ENCODE data around the gene MME.

MME gene

DNA sequence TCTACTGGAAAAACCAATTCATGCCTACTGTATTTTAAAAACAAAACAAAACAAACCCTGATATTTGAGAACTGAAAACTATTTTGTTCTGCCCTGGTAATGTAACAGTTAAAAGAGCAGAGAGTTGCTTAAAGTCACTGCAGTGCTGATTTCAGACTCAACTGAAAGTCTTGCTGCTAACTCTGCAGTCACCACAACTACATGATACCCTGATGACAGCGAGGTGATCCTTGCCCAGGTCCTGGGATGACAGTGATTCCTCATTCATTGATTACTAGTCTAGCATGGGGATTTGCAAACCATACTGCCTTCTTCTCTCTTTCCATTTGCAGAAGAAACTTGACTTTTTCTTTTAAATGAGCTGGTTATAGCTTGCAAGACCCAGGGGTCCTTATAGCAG lies 67.5 kb downstream of the MME start:
- DNase-seq (ENCODE audit: low spot score), result no peak

DNA sequence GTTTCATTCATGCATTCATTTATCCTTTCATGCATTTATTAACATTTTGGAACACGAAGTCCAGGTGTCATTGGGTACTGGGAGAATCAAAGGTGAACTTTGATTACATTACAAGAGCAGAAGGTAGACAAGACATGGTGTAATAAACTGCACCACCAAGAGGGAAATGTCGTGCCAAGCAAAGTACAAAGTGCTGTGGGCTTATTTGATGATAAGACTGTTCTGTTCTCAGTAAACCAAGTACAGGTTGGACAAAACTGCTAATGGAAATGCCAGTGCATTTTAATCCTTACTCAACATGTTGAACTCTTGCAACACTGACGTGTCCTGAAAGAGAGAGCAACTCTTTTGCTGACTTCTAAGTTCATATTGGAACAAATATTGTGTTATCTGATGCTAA lies 69.4 kb downstream of the MME start:
- DNase-seq (ENCODE audit: low spot score), result no peak

DNA sequence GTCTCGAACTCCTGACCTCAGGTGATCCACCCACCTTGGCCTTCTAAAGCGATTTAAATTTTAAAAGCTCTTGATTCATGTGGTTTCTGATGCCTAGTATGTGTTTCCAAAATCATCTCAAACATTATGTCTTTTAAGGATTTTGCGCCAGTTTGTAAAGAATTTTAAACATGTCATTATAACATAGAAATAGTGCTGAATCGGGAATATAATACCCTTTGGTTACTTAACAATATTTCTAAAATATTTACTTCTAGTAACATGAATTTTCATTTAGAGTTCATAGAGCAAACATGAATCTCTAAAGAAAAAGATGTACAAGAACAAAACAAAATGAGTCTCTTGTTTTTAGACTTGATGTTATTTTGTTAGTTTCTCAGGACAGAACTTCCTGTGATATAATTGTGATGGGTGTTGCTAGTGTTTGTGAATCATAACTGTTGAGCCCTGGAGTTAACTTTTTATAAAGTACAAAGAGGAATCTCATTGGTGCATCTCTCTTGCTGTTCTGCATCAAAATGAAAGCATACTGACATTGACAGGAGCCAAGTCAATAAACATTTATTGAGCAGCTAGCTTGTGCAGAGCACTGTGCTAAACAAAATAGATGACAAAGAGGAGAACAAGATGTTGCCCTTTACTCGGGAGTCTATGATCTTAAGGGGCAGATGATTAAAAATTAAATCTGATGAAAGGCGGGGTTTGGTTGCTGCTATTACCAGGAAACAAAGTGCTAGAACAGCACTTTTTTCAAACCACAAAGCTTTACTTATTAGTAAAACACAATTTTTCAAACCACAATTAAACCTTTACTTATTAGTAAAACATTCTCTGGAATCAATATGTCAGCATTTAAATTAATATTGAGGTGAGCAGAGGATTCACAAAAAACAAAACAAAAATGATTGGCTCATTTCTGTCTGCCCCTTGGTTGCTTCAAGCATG lies 73.4 kb downstream of the MME start:
- no peak for DNase-seq (ENCODE audit: low spot score)

DNA sequence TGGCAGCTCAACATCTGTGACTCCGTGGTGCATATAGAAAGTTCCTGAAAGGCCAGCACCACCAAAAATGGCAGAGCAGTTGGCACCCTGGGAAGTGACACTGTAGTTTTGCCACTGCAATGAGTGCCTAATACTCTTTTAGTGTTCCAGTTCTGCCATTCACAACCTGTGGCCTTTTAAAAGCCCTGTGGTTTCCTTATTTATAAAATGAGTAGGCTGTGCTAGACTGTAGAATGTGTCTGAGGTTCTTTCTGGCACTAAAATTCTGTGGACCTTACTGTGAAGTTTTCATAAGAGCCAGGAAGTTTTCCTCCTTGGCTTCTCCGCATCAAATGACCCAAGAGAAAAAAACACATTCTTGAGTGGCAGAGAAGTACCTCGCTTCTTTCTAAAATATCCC lies 74.1 kb downstream of the MME start:
- no peak for DNase-seq (ENCODE audit: low spot score)

DNA sequence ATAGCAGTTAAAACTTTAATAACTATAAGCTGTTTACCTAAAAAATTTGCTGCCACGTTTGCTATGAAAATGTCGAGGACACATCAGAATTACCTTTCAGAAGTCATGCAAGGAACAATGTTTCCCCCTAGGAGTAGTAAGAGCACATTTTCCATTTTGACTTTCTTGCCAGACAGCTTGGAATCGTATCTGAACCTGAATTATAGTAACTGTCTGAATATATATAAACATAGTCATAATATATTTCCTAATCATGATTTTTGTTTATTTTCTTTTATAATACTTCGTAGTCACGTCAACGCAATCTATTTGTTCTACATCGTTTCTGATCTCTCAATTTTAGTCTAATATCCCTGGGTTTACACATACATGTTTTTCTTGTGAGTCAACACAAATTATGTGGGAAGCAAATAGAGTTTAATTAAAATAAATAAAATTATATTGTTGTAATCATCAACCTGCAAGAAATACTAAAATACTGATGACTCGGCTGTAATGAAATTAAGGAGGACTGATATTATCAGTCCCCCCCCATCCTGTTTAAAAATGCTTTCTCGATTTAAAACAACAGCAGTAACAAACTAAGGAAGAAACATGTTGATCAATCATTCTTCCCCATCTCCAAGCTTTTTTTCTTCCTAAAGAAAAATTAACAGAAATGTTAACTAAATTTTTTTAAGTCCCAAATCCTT lies 78.4 kb downstream of the MME start:
- DNase-seq (ENCODE audit: low spot score), result no peak

DNA sequence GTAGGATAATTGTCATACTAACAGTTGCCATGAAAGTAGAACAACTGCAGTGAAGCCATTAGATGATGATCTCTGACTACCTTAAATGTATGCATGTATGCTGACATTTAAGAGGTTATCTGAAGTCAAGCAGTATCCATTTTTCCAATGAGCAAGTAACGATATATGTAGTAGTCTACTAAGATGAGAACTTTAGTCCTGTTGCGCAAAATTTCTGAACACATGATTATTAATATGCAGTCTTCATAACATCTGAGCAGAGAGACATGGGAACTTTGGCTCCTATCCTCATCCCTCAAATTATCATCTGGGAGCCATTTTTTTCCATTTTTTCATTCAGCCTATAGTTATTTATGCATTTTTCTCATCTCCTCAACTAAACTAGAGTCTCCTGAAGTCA lies 79.2 kb downstream of the MME start:
- DNase-seq (ENCODE audit: low spot score), result no peak

DNA sequence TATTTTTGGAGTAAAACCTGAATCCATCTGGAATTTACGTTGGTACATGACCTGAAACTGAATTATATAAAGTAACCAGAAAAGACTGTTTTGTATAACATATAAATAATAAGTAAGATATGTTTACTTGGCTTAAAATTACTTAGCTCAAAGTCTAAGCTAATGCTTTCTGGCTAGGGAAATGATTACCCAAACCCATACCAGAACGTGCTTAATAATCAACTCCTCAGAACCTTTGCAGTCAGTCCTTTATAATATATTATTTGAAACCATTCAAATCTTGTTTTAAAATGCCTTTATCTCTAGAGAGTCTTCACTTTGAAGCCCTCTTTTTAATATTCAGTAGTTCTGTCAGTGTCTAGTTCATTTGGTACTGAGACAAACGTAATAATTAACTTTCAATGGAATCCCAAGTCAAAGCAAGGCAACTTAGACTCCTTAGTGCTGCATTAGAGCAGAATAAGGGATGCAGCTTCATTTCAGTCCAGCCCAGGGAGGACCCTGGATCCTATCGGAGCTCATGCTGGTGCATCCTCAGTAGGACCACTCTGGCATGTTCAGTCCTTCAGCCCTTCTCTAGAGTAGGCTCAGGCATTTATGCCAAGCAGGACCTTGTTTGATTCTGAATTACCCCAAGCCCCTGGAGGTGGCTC lies 81.6 kb downstream of the MME start:
- DNase-seq (ENCODE audit: low spot score), result no peak

DNA sequence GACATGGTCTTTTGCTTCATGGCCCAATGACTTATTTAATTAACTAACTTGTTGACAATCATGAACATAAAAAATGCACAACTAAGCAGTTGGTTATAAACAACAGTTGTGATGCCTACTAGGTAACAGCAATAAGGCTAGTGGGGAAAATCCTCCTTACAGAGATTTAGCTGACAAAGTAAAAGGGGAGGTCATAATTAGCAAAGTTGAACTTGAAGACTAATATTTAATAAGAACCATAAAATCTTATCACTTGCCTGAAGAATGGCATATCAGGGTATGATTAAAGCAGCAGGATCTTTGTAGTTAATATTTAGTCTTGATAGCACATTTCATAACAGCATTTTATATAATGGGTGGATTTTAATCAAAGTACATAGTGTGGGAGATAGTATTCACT lies 84.2 kb downstream of the MME start:
- DNase-seq (ENCODE audit: low spot score), result no peak

DNA sequence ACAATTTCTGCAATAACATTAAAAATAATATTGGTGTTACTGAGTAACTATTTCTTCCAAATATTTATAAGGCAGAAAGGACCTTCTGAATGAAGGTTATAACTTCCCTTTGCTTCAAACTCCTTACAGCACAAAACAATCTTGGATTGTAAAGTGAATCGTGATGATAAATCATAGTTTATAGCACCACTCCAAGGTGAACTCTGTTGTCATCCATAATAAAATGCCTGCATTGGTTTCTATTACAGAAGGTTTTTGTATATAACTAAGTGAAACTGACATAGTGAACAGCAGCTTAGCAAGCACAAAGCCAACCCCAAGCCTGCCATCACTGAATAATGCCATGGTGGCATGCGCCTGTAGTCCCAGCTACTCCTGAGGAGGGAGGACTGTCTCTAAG lies 86.3 kb downstream of the MME start:
- DNase-seq (ENCODE audit: low spot score), result no peak

DNA sequence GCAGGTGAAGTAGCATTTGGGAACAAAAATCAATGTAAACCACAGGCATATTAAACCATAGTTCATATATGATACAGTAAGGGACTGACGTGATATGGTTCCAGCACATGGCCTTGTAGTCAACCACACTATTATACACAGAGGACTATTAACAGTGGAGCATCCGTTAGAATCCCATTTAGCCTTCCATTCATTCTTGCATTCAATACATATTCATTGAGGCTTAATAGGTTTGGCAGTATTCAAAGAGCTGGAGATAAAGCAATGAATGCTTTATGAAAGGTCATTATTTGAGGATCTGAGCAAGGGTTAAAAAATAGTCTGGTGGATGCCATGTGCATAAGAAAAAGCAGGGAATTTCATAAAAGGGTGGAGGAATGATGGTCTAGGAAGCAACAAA lies 89.1 kb downstream of the MME start:
- no peak for DNase-seq (ENCODE audit: low spot score)

DNA sequence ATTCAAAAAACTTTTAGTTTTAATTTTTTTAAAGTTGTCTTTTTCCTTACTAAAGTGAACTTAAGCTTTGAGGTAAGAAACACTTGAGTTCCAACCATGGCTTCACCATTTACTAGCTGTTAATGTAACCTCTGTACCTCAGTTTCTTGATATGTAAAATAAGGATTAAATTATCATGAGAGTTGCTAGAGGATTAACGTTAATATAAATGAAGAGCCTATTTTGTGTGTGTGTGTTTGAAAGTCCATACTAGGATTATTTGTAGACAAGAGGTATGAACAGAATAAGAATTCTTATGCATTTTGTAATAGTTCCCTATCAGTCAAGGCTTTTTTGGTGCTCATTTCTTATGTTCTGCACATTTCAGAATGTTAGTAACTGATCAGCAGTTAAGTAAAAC lies 93.7 kb downstream of the MME start:
- DNase-seq (ENCODE audit: low spot score), result no peak

DNA sequence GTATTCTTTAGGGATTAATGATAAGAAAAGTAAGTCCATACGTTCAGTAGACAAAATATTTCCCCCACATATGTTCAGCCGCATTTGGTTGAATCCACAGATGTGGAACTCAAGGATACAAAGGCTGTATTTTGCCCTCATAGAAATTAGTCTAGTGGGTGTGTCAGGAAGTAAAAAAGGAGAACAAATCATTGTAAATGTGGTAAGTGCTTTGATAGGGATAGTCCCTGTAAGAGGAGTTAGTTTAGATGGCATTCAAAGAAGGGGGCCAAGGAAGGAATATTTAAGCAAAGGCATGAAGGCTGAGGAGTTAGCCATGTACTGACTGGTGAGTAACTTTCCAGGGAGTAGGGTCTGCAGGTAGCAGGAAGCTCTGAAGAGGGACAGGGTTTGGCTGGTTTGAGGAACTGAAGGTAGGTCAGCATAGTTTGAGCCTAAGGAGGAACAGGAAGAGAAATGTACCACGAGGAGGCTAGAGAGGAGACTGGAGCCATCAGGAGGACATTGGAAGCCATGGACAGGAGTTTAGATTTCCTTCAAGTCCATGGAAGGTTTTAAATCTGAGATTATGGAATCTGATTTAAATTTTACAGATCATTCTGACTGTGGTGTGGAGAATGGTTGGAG lies 98.8 kb downstream of the MME start:
- no peak for DNase-seq (ENCODE audit: low spot score)

DNA sequence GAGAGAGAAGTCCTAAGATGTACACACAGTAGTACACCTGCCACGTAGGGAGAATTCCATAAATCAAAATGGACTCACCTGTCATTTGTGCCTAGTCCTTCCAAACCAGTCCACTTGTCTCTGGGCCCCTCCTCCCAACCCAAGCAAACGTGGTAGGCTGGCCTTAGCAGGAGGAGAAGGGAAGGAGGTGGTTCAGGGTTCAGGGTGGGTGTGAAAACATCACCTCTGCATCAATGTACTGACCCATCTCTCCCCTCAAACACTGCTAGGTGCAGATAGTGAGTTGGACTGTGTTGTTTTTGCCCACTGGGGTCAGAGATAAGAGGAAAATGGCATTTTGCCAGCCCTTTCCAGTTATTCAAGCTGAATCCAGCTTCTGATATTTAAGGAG lies 99.3 kb downstream of the MME start:
- no peak for DNase-seq (ENCODE audit: low spot score)

DNA sequence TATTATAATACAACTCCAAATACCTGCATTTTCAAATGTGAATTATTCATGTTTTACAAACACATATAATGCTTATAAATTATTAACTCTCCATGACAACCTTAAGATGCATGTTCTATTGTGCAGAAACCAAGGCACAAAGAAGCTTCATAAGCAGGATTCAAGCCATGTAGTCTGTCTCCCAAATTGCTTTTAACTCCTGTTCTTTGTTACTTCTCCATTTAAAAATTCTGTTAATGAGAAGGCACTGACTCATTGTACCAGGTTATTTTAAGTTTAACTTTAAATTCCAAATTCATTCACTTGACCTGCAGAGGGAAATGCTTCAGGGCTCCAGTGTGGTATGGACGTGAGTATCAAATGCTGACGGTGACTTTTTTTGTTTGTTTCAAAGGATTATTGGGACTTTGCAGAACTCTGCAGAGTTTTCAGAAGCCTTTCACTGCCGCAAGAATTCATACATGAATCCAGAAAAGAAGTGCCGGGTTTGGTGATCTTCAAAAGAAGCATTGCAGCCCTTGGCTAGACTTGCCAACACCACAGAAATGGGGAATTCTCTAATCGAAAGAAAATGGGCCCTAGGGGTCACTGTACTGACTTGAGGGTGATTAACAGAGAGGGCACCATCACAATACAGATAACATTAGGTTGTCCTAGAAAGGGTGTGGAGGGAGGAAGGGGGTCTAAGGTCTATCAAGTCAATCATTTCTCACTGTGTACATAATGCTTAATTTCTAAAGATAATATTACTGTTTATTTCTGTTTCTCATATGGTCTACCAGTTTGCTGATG lies 100.0 kb downstream of the MME start:
- DNase-seq (ENCODE audit: low spot score), result peak; percentile 26

DNA sequence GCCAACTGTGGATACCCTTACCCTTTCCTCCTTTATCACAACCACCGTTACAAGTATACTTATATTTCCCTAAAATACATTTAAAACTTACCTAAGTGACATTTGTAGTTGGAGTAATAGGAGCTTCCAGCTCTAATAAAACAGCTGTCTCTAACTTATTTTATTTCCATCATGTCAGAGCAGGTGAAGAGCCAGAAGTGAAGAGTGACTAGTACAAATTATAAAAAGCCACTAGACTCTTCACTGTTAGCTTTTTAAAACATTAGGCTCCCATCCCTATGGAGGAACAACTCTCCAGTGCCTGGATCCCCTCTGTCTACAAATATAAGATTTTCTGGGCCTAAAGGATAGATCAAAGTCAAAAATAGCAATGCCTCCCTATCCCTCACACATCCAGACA lies 102.3 kb downstream of the MME start:
- no peak for DNase-seq (ENCODE audit: low spot score)

DNA sequence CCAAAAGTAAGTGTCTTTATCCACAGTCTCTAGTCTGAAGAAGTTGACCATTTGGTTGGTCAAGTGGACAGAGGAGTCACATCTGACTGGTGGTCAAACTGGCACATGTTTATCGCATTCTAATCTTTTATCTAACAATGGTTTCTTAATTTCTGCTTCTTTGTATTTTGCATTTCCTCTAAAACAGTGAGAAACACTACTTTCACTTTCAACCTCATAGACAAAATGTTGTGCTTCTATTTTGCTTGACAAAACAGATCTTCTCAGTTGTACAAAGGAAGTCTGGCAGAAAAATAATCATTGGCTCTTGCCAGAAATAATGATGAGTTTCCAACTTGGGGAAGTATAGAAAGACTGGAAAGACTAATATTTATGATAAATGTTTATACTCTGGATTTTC lies 103.9 kb downstream of the MME start:
- no peak for DNase-seq (ENCODE audit: low spot score)

DNA sequence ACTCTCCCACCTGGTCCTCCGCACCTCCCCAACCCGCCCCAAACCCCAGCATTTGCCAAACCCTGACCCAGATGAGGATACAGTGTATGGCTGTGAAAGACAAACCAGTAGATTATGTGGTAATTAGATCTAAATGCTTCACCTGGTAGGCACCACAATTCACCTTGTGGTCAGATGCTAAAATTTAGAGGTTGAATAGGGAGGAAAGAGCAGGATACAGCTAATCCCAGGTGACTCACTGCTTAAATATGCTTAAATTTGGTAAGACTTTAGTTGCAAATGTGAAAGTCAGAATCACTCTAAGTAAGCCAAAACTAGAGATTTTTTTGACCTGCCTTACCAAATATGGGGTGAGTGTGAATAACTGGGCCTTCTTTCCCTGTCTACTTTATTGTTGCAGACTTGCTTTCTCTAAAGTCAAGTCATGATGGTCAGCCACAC lies 105.5 kb downstream of the MME start:
- DNase-seq (ENCODE audit: low spot score), result peak; percentile 19

DNA sequence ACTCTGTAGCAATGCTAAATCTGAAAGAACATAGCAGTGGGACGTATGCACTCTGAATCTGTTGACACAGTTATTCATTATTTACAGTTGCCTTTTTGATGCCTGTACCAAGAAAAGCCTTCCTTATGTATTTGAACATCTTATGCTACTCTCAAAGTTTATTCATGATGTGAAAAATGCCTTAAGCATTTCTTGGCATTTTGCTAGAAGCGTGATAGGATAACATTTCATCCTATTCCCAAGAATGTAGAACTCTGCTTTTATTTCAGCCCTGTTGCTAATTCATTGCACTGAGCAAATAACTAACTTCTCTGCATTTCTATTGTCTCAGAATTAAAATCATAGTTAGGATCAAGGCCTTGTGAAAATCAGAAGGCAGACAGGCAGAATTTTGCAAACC lies 107.9 kb downstream of the MME start:
- DNase-seq (ENCODE audit: low spot score), result no peak

DNA sequence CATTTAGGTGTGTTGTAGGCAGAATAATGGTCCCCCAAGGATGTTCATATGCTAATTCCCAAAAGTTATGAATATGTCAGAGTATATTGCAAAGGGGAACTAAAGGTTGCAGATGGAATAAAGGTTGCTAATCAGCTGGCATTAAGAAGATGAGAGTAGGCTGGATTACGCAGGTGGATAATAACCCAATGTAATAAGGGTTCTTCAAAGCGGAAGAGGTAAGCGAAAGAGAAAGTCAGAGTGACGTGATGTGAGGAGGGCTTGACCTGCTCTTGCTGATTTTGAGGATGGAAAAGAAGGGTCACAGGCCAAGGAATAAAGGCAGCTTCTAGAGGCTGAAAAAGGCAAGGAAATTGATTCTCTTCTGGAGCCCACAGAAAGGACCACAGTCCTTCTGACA lies 109.4 kb downstream of the MME start:
- no peak for DNase-seq (ENCODE audit: low spot score)

DNA sequence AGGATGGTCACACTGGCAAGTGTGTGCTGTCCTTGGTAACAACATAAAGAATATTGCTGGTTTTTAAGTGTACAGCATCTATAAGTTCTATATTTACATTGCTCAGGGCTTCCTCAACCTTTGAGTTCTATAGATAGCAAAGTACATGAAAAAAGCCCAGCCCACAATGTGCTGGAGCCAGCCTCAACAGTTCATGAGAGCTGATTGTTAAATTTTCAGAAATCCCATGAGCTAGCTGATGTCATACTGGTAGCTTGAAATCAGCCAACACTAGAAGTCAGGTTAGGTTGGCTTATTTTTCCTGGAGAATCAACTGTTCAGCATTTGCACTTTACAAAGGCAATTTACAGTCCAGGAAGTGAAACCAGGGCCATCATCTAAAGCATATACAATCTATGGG lies 110.6 kb downstream of the MME start:
- no peak for DNase-seq (ENCODE audit: low spot score)

DNA sequence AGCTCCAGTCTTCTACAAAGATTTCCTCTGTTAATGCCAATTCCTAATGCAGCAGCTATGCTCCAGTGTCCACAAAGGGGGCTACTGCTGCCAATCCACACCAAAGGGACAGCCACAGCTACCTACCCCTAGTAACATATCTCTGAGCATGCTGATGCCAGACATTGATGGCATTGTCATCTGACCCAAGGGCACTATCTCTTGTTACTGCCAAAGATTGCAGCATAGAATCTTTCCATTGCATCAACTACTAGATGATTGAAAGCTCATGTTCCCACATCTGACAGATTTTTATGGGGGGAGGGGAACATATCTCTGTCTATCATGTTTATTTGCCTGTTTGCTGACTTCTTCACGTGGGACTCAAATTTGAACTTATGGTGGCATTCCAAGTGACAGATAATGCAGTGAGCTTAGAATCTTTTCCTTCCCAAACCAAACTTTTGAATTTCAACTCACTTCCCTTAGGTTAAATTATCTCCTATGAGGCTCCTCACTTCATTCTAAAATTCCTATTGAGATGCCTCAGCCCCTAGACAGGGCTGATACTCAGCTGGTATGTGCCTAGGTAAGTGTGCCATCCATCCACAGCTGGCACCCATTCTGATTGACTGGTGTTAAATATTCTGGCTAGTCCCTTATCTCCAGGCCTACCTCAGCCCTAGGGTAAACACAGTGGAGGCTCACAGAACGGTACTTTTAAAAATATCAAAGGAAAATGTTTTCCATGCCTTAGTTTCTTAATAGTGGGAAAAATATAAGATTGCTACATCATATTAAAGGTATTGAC lies 113.0 kb downstream of the MME start:
- DNase-seq (ENCODE audit: low spot score), result no peak
